ENCODE measurements around the gene ABO. TPM values are rescaled to one million over a fixed set of nuclear protein-coding genes. Genes with fewer than 3 reads are reported as not detected.

Gene ABO
- total and polyA plus RNA-seq, 2 donors (not counting 3 experiments of a cell fraction or from before 2014, with no cell fraction given) = not detected

DNA sequence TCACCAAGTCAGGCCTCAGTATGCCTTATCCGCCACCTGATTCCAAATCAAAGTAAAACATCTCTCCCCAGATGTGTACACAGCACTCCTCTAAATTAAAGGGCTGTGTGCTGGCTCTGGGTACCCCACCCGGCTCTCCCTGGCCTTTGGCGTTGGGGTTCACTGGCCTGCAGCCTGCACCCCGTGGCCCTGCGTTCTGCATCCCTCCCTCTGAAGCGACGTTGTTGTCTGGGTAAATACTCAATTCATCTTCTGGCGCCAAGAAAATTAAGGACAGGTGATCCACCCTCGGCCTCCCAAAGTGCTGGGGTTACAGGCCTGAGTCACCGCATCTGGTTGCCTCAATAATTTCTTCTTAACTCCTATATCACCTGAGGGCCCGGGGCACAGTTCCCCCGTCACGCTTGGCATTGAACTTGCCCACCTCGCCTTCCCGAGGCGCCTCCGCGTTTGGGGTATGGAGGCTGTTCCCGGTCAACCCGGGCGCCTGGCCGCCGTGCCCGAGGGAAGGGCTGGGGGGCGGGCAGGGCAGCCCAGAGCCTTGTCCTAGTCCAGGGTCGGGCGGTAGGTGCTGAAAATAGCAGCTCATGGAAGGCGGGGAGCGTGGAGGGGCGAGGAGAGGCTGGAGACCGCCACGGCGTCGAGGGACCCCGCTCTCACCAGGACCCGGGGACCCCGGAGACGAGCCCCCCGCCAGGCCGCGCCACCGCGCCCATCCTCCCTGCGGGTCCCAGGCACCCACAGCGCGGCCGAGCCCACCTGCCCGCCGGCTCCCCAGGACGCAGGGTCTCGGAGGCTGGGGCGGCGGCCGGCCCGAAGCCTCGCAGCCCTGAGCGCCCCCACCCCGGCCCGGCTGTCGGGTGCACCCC, 531 bp downstream of the ABO start:
- Histone ChIP-seq H3K9me3 (replicated peaks; ENCODE audit: control insufficient read depth, insufficient read depth, low read length) (no peaks in the 10 kb centered on the region), H3K9me1 (replicated peaks; ENCODE audit: control insufficient read depth, extremely low read depth, insufficient read depth, low read length) (no peaks in the 10 kb centered on the region), H3K4me3 (replicated peaks in 1 of 3; ENCODE audit: insufficient read depth in 1 of 3, low read depth in 1 of 3, low read length in 3 of 3) (no peak overlapping the region), H4K20me1 (replicated peaks; ENCODE audit: control insufficient read depth, extremely low read depth, insufficient read depth, low read length) (no peaks in the 10 kb centered on the region), H2AFZ (ENCODE audit: low read depth, low read length) (no peak overlapping the region), H3K79me2 (ENCODE audit: control insufficient read depth, insufficient read depth, low read length) (no peaks in the 10 kb centered on the region), H3K4me1 (ENCODE audit: control insufficient read depth, extremely low read depth, insufficient read depth, low read length) (no peaks in the 10 kb centered on the region), H3K27ac (ENCODE audit: insufficient read depth, low read depth, low read length) (no peak overlapping the region), H3K4me2 (ENCODE audit: insufficient read depth, low read length) (no peak overlapping the region), H3K27me3 (ENCODE audit: control insufficient read depth in 2 of 2, insufficient read depth in 2 of 2, low read length in 2 of 2) (peaks cover 22 to 63% of the 10 kb centered on the region in 2 experiments), H3K36me3 (ENCODE audit: control insufficient read depth in 2 of 2, extremely low read depth in 1 of 2, insufficient read depth in 2 of 2, low read length in 2 of 2) (no peaks in the 10 kb centered on the region), H3K9ac (replicated peaks; ENCODE audit: extremely low read depth, insufficient read depth, low read length) (no peak overlapping the region)
- BruUV-seq (replicated peaks) = no TSS peak
- ChIA-PET POLR2A (no interaction called here), CTCF (no interaction called here)
- dilution Hi-C loops (cut with MboI; ENCODE audit: extremely low pct_ligation_motif_present, low sequenced_read_pairs) = no loop called here
- intact Hi-C loops (cut with micrococcal nuclease) = no loop called here
- no peak for FAIRE-seq
- TF ChIP-seq, protein P1, sequence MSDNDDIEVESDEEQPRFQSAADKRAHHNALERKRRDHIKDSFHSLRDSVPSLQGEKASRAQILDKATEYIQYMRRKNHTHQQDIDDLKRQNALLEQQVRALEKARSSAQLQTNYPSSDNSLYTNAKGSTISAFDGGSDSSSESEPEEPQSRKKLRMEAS (IDR thresholded peaks at IDR 0.05; ENCODE audit: insufficient read depth, insufficient read length) = no peak
- TF ChIP-seq JUN (IDR thresholded peaks at IDR 0.05; ENCODE audit: borderline replicate concordance, insufficient read depth, insufficient read length, low read depth) (no peak), MYC (IDR thresholded peaks at IDR 0.05; ENCODE audit: low read depth, low read length) (no peak), POLR2A (IDR thresholded peaks at IDR 0.05; ENCODE audit: low read depth, low read length) (no peak), POLR2AphosphoS5 (IDR thresholded peaks at IDR 0.05; ENCODE audit: insufficient read depth, low read depth, low read length) (no peak), FOS (IDR thresholded peaks at IDR 0.05; ENCODE audit: borderline replicate concordance, insufficient read depth, low read length) (no peak), GATA2 (IDR thresholded peaks at IDR 0.05; ENCODE audit: insufficient read depth, insufficient read length, low read depth, low read length) (no peak), EZH2 (IDR thresholded peaks at IDR 0.05; ENCODE audit: borderline replicate concordance, low read depth, low read length, severe bottlenecking) (no peak)
- TF ChIP-seq, protein P2, sequence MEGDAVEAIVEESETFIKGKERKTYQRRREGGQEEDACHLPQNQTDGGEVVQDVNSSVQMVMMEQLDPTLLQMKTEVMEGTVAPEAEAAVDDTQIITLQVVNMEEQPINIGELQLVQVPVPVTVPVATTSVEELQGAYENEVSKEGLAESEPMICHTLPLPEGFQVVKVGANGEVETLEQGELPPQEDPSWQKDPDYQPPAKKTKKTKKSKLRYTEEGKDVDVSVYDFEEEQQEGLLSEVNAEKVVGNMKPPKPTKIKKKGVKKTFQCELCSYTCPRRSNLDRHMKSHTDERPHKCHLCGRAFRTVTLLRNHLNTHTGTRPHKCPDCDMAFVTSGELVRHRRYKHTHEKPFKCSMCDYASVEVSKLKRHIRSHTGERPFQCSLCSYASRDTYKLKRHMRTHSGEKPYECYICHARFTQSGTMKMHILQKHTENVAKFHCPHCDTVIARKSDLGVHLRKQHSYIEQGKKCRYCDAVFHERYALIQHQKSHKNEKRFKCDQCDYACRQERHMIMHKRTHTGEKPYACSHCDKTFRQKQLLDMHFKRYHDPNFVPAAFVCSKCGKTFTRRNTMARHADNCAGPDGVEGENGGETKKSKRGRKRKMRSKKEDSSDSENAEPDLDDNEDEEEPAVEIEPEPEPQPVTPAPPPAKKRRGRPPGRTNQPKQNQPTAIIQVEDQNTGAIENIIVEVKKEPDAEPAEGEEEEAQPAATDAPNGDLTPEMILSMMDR (IDR thresholded peaks at IDR 0.05; ENCODE audit: extremely low read depth in 1 of 2, insufficient read depth in 1 of 2, low read depth in 1 of 2, low read length in 2 of 2) = no peak
- no peak for DNase-seq (ENCODE audit: low read depth, low spot score)

Data from endothelial cell of umbilical vein (primary cell).